HG03139 (cell line): ENCODE measurements around the gene TBC1D22A.

Source experiments
- ATAC-seq: cut with Tn5 transposase; IDR thresholded peaks from one replicate; pipeline ENCODE4 v1.9.1; 2021; ENCODE audit not compliant: unreplicated experiment

Gene TBC1D22A

DNA sequence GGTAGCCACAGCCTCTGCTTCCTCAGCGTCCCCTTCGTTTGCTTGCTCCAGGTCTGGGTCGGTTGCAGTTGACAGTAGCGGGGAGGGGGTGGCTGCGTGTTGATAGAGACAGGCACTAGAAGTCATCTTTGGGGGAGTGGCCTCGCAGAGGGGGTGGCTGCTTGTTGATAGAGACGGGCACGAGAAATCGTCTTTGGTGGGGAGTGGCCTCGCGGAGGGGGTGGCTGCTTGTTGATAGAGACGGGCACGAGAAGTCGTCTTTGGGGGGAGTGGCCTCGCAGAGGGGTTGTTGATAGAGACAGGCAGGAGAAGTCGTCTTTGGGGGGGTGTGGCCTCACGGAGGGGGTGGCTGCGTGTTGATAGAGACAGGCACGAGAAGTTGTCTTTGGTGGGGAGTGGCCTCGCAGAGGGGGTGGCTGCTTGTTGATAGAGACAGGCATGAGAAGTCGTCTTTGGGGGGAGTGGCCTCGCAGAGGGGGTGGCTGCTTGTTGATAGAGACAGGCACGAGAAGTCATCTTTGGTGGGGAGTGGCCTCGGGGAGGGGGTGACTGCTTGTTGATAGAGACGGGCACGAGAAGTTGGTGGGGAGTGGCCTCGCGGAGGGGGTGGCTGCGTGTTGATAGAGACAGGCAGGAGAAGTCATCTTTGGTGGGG is 328.3 kb downstream of the TBC1D22A start:
- ATAC-seq: no peak

DNA sequence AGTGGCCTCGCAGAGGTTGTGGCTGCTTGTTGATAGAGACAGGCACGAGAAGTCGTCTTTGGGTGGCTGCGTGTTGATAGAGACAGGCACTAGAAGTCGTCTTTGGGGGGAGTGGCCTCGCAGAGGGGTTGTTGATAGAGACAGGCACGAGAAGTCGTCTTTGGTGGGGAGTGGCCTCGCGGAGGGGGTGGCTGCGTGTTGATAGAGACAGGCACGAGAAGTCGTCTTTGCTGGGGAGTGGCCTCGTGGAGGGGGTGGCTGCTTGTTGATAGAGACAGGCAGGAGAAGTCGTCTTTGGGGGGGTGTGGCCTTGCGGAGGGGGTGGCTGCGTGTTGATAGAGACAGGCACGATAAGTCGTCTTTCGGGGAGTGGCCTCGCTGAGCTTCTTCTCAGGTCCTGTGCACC is 328.8 kb downstream of the TBC1D22A start:
- ATAC-seq: no peak

DNA sequence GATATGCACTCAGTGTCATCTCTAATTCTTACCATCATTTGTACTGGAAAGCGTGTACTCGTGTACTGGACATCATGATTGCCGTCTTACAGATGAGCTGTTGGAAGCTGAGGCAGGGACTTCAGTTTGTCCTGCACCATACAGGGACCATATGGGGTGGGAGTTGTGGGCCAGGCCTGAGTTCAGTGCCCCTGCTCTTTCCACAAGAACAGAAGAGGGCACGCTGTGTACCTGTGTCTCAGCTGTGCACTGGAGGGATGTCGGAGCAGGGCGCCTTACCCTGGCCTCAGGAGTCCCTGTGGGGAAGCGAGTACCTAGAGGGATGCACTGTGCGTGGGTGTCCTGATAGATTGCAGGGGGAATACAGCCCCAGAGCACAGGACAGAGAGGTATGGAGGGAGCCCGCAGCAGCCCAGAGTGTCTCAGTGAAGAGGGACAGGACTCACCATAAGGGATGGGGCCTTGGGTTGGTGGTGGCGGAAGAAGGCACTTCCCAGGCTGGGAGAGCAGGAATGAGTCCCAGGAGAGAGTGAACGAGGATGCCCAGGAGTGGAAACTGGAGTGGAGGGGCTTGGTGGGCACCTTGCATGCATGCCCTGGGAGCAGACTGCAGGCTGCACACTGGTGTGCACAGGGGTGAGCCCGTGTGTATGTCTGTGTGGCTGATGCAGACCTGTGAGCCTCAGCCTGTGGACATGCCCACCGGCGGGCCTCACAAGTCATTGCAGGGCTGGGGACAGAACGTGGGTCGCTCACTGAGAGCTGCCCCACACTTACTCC is 329.7 kb downstream of the TBC1D22A start:
- ATAC-seq: no peak

DNA sequence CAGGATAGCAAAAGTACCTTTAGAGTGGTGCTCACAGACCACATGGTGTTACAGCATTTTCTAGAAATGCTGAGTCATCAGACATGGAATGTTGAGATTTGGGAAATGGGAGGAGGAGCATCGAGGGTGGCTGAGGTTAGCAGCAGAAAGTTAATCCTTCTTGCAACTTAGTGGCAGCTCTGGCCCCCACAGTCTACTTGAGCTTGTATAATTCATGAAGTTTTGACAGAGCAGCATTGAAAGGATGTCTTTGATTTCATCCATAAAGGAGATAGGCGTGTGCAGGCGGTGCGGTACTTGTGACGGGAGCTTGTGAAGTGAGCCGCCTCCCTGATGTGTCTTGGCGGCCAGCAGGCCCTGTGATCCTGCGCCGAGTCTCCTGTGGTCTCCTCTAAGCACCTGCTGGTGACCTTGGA is 330.5 kb downstream of the TBC1D22A start:
- ATAC-seq: no peak

DNA sequence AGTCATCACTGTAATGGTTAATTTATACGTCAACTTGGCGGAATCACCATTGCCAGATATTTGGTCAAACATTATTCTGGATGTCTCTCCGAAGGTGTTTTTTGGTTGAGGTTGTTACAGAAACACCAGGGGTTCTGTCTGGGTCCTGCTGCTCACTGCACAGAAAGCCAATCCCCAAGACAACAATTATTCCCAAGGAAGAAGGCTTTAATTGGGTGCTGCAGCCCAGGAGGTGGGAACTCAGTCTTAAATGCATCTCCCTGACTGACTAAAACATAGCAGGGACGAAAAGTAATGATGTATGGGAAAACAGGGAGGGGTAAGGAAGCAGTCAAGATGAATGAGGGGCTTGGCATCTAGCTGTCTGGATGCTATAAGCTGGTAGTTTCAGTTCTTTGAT is 331.3 kb downstream of the TBC1D22A start:
- ATAC-seq: no peak

DNA sequence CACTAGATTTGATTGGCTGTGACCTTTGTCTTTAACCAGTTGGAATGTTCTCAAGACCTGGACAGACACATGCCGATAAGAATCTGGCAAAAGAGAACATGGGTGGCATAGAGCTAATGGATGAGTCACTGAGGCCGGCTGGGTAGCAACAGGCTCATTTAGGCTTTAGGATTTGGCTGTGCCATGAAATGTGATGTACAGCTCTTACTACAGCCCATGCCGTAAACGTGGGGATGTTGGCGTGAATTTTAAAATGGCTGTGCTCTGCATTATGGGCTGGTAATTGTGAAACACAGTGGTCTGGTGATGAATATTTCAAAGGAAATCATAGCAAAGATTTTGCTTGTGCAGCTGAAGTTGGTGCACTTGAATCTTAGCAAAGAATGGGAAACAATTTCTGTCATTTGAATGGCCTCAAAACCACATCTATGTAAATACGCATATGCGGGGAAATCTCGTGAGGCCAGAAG is 332.4 kb downstream of the TBC1D22A start:
- ATAC-seq: no peak

DNA sequence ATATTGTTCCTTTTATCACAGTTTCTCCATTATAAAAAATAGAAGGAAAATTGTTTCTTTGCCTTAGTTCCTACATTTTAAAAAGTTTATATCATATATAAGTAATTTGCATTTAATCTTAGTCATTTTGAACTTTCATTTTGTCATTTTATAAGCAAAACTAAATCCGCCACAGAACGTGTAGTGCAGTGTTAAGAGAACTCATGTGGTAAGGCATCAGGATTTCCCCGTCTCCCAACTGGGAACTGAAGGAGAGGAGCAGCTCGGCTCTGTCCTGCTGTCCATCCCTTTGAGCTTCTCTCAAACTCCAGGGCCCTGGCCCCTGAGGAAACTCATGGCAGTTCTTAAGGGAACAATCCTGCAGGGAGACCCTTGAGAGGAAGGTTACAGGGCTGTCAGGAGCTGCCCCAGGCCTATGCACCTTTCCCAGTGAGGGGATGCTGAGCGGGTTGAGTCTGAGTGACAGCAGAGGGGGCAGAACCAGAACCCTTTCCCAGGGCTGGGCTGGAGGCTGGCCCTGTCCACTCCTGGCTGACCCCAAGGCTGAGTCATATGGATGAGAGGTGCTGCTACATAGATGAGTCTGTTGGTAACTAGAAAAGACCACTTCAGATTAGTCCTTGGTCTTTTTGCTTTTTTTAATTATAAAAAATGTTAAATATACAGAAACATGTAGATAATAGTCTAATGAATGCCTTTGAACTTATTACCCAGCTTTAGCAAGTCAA is 333.1 kb downstream of the TBC1D22A start:
- no peak for ATAC-seq

DNA sequence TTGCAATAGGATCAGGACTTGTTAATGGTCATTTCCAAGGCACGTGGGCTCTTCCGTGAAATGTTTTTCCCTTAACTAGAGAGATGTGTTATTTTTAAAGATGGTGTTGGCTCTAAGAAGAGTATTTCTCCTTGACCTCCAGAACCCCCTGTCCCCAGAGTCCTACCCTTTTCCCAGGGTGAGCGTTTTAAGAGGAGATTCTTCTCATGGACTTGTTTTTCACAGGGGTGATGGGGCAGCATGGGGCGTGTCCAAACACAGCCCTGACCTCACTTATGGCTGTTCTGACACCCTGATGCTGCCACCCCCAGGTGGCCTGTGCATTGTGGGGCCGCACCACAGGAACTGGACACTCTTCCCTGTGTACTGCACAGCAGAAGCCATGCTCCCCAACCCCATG is 335.7 kb downstream of the TBC1D22A start:
- ATAC-seq: no peak

DNA sequence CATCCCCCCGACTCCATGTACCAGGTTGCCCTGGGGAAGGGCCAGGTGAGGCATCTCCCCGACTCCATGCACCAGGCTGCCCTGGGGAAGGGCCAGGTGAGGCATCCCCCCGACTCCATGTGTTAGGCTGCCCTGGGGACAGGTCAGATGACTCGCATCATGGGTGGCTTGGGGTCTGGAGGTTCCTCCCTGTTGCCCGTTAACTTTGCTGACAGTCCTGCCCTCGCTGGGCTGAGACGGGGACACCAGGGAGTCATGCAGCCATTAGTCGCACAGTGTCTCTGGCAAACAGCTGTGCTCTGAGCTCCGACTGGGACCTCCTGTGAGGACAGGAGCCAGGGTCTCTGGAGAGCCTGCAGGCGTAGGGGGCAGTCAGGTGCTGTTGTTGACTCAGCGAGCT is 336.1 kb downstream of the TBC1D22A start:
- ATAC-seq: no peak

DNA sequence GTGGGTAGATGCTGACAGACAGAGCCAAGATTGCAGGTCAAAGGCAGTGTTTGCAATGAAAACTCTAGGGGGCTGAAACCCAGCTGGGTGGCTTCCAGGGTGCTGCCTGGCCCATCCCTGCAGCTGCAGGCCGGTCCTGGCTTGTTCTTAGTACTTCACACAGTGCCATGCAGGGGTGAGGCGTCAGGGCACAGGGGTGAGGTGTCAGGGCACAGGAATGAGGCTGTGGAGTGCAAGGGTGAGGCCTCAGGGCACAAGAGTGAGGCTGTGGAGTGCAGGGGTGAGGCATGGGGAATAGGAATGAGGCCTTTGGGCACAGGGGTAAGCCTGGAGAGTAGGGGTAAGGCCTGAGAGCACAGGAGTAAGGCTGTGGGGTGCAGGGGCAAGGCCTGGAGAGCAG is 337.6 kb downstream of the TBC1D22A start:
- no peak for ATAC-seq

DNA sequence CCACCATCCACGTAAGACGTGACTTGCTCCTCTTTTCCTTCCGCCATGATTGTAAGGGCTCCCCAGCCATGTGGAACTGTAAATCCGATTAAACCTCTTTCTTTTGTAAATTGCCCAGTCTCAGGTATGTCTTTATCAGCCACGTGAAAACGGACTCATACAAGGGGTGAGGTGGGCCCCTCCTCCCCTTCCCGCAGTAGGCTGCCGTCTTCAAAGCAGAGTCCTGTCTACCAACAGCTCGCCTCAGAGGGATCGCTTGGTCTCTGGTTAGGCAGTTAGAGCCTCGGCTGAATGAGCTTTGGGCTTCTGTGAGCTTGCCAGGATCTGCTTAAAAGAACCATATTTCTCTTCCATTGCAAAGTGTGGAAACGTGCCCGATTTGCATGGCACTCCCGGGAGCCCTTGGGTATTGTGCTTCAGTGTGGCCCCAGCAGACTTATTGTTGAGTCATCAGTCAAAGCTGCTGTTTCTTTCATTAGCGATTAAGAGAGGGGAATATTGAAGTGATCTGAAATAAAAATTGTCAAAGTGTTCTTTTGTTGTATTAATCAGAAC is 338.3 kb downstream of the TBC1D22A start:
- no peak for ATAC-seq

DNA sequence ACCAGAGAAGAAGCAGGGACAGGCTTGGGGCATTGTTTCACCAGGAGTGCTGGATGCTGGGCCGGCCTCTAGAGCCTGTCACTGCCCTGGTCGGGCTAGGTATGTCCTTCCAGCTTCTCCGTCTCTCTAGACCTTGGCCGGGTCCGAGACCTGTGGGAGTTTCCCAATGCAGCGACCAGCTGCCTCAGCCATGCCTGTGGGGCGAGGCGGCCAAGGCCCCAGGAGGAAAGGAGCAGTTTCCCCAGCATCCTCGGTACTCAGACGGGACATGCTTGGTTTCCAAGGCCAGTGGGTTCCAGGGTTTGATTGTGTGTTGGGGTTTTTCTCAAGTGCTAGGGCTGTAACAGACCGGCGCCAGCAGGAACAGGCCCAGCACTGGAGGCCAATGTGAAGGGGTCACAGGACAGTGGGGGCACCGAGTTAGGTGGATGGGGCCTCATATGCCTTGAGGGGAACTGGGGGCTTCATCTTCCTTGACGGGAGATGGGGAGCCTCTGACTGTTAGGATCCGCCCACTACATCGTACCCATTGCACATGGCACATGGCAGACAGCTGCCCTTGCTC is 339.0 kb downstream of the TBC1D22A start:
- no peak for ATAC-seq

DNA sequence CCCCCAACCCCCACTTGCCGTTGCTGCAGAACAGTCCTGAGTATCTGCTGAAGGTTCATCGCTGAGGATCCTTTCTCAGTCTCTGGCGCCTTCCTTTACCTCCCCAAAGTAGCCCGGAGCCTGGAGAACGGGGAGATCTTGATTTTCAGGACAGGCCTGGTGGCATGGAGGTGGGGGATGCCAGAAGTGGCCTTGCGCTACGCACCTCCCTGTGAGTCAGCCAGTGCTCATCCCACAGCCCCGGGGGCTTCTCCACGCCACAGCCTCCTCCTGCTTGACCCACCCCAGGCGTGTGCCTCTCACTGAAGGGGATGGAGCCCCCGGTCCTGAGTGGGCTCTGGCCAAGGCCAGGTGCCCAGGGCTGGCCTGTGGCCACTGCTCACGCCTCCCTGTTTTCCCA is 339.6 kb downstream of the TBC1D22A start:
- ATAC-seq: no peak

DNA sequence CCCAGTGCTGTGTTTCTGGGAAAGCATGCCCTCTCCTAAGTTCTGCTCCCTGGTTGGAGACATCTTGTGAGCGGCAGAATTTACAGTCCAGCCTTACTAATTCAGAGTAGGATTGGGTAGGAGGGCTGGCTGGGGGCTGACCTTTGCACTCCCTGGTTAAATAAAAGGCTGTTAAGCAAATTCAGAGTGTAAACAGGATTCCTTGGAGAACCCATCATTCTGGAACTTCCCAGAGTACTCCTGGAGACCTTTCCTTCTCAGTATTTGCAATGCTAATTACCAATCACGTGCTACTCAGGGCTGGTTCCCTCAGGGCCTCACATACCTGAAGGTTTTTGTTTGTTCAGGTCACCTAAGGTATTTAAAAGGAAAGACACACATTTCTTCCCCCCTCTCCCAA is 340.2 kb downstream of the TBC1D22A start:
- ATAC-seq: no peak

DNA sequence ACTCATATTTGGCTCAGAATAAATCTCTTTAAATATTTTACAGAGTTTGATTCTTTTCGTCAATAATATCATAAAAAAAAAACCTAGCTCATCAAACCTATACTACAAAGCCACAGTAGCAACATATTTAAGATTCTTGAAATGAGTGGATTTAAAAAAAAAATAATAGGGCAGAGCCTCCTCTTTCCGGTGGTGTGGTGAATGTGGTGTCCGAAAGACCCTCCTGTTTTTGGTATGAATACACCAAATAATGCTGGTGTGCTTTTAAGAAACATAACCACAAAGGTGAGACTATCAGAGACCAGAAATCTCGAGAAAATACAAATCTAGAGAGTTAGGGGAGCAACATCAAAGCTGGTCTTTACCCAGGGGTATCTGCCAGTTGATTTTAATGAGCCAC is 342.6 kb downstream of the TBC1D22A start:
- ATAC-seq: no peak

DNA sequence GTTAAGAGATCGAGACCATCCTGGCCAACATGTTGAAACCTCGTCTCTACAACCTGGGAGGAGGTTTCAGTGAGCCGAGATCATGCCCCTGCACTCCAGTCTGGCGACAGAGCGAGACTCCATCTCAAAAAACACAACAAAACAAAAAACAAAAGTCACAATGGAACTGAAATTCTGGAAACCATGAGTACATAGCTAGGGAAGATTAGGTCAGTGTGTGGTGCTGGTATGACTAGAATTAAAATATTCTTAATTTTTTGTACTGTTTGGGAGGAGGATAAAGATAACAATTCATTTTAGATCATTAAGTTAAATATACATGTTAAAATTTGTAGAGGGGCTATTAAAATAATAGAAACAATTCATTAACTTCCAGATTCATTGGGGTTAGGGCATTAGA is 344.4 kb downstream of the TBC1D22A start:
- ATAC-seq: no peak

DNA sequence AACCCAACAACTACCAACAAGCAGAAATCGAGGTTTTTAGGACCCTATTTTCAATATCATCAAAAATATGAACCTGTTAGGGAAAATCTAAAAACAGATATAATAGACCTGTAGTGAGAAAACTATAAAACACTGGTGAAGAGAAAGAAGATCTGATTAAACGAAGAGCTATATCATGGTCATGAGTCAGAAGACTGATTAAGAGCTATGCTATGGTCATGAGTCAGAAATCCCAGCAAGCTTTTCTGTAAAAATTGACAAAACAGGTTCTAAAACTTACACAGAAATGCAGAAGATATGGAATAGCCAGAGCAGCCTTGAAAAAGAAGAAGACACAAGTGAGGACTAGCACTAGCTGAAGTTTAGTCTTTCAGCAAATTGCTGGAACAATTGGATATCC is 345.0 kb downstream of the TBC1D22A start:
- ATAC-seq: no peak

DNA sequence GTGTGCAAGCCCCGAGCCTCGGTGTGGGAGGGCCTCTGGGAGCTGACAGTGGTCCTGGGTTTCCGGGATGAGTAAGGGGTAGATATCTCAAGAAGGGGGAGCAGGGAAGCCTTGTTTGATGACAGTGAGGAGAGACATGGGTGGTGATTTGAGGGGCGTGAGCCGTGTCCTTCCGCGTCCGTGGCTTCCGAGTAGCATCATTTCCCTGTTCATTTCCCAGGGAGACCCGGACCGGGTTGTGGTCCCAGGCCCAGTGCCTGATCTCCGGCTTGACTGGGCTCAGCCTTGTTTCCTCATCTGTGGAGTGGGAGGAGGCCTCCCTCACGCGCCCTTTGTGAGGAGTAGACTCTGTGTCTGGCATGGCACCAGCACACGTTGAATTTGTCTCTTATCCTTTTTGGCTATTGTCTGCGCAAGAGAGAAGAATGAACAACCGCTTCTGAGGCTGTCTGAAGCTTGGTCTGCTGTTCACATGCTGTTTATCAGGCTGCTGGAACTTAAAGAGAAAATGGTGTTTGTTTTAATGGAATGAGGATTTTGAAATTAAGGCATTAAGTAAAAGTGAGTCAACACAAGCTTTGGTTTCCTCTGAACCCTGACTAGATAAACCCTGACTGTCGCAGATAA is 348.5 kb downstream of the TBC1D22A start:
- ATAC-seq: no peak

DNA sequence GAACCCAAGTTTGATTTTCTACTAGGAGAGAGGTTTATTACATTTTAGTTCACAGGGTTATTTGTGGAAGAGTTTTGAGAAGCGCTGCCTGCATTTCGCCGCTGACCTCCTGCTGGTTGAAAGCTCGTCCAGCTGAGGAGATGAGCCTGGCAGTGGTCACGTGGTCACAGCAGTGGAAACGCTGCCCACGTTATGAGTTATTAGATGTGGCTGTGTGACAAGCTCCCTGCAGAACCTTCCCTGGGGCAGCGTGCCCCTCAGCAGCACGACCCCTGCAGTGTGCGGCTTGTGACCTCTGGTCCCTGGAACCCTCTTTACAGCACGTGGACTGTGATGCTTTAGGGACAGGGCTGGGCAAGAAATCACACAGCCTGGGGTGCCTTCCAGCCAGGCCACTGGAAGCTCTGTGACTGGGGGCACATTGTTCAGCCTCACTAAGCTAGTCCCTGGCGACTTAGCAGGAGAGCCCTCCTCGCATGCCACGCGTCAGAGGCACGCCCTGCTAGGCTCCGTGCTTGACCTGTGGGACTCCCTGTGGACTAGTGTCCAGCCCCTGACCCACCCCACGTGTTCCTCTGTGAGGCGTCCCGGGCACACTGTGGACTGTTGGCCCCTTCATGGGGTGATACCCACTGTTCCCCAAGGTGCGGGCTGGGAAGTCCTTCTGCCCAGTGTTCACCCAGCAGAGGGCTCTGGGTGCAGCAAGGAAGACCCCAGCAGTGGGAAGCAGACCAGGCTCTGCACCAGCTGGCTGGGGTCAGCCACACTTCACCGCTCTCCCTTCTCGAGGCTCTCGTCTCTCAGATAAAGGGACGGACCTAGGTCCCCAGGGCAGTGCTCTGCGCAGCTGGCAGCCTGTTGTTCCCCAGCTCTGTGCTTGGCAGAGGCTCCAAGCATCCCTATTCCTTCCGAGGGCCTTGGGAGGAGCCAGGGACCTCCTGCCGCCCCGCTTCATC is 349.5 kb downstream of the TBC1D22A start:
- no peak for ATAC-seq

DNA sequence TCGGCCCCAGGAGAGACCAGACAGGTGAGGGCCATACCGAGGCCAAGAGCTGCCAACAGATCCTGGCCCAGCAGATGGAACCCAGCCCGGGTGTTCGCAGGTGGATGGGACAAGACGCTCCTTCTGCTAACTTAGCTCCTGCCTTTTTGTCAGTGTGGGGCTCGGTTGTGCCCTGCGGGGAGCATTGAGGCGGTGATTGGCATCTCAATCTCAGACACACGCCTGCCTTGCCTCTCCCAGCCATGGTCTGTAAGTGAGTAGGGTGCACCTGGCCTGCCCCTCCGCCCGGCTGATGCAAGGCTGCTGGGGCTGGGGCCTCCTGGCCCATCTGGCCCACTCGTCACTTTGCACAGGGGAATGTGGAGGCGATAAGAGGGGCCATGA is 350.1 kb downstream of the TBC1D22A start:
- ATAC-seq: no peak
